Measurements from ENCODE around the gene SUPT5H. TPM values are rescaled to one million over a fixed set of nuclear protein-coding genes. Genes with fewer than 3 reads are reported as not detected.

The SUPT5H gene
- total and polyA plus RNA-seq, 2 experiments from 2014 or later, result 71.6 to 184 TPM

GRCh38 chr19:39417463-39418181, 27.8 kb upstream of the SUPT5H start:
- H3K9me2 ChIP-seq (replicated peaks; ENCODE audit: insufficient read depth), result no peaks in the 10 kb centered on the region
- WGBS (ENCODE audit: low lambda C conversion rate, missing lambda C conversion rate), result 95% methylated on average over 28 of the region's 30 CpGs
- H3K79me2 ChIP-seq, result peaks cover 39% of the 10 kb centered on the region

DNA sequence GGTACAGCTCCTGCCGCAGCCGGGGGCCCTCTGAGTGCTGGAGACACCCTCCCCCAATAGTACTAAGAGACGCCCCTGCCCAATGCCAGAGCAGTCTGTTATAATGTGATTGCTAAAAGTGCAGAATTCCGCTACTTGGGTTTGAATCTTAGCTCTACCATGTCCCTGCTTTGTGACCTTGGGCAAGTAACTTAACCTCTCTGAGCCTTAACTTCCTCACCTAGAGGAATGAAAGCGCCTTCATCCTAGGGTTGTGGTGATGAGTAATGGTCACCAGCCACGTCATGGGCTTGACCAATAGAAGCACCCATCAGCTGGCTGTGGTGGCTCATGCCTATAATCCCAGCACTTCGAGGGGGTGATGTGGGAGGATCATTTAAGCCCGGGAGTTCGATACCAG, 26.4 kb upstream of the SUPT5H start:
- no peak overlapping the region for H3K4me3 ChIP-seq
- DNase-seq (ENCODE audit: low spot score), result no peak
- H3K9me3 ChIP-seq (ENCODE audit: low read depth), result no peaks in the 10 kb centered on the region
- H3K27ac ChIP-seq, result no peak overlapping the region
- H3K79me2 ChIP-seq, result peaks cover 30% of the 10 kb centered on the region
- no peaks in the 10 kb centered on the region for H3K9me2 ChIP-seq (replicated peaks; ENCODE audit: insufficient read depth)
- no peaks in the 10 kb centered on the region for H3K36me3 ChIP-seq (replicated peaks; ENCODE audit: insufficient read depth, low read depth)
- no peak overlapping the region for H2AFZ ChIP-seq
- TF ChIP-seq CTCF (IDR thresholded peaks at IDR 0.05; ENCODE audit: poor library complexity) (no peak), EZH2phosphoT487 (IDR thresholded peaks at IDR 0.05; ENCODE audit: low read depth, severe bottlenecking, unreplicated experiment) (no peak), EZH2 (IDR thresholded peaks at IDR 0.05; ENCODE audit: borderline replicate concordance) (no peak)
- peaks cover 3% of the 10 kb centered on the region for H4K20me1 ChIP-seq (ENCODE audit: insufficient read depth, poor library complexity, severe bottlenecking)
- peaks cover 9% of the 10 kb centered on the region for H3K4me1 ChIP-seq (ENCODE audit: insufficient read depth)
- no peaks in the 10 kb centered on the region for H3K27me3 ChIP-seq
- no peak overlapping the region for H3K4me2 ChIP-seq
- over 99% methylated on average over 9 of the region's 9 CpGs for WGBS (ENCODE audit: low lambda C conversion rate, missing lambda C conversion rate)

More at GRCh38 chr19:39417463-39418181, 27.8 kb upstream of the SUPT5H start:
- Histone ChIP-seq H3K4me2 (no peak overlapping the region), H3K9me3 (ENCODE audit: low read depth) (no peaks in the 10 kb centered on the region), H3K27ac (no peak overlapping the region), H2AFZ (no peak overlapping the region), H3K36me3 (replicated peaks; ENCODE audit: insufficient read depth, low read depth) (no peaks in the 10 kb centered on the region), H4K20me1 (ENCODE audit: insufficient read depth, poor library complexity, severe bottlenecking) (peaks cover 3% of the 10 kb centered on the region), H3K27me3 (no peaks in the 10 kb centered on the region), H3K4me3 (no peak overlapping the region), H3K4me1 (ENCODE audit: insufficient read depth) (peaks cover 9% of the 10 kb centered on the region)
- TF ChIP-seq EZH2 (IDR thresholded peaks at IDR 0.05; ENCODE audit: borderline replicate concordance) (no peak), EZH2phosphoT487 (IDR thresholded peaks at IDR 0.05; ENCODE audit: low read depth, severe bottlenecking, unreplicated experiment) (no peak), CTCF (IDR thresholded peaks at IDR 0.05; ENCODE audit: poor library complexity) (no peak)
- DNase-seq (ENCODE audit: low spot score), result no peak

DNA sequence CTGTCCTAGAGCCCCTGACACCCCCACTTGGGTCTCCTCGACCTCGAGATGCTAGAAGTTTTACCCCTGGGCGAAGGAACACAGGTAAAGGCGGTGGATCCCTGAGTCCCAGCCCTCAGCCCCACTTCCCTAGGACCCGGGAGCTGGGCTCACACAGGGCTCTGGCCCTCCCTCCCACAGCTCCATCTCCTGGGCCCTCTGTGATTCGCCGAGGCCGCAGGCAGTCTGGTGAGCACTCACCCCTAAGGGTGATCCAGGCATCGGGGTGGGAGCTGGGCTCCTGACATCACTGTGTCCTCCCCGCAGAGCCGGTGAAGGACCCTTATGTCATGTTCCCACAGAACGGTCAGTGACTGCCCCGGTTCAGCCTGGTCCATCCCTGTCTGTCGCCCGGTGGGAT, 24.6 kb upstream of the SUPT5H start:
- Histone ChIP-seq H3K36me3 (replicated peaks; ENCODE audit: insufficient read depth, low read depth) (no peaks in the 10 kb centered on the region), H3K9me2 (replicated peaks; ENCODE audit: insufficient read depth) (no peaks in the 10 kb centered on the region), H3K4me2 (no peak overlapping the region), H3K79me2 (peaks cover 12% of the 10 kb centered on the region), H3K4me1 (ENCODE audit: insufficient read depth) (no peaks in the 10 kb centered on the region), H2AFZ (no peak overlapping the region), H3K4me3 (no peak overlapping the region), H3K9me3 (ENCODE audit: low read depth) (no peaks in the 10 kb centered on the region), H3K27me3 (no peaks in the 10 kb centered on the region), H3K27ac (no peak overlapping the region), H4K20me1 (ENCODE audit: insufficient read depth, poor library complexity, severe bottlenecking) (no peaks in the 10 kb centered on the region)
- TF ChIP-seq EZH2phosphoT487 (IDR thresholded peaks at IDR 0.05; ENCODE audit: low read depth, severe bottlenecking, unreplicated experiment), result no peak
- no peak for TF ChIP-seq EZH2 (IDR thresholded peaks at IDR 0.05; ENCODE audit: borderline replicate concordance)
- TF ChIP-seq CTCF (IDR thresholded peaks at IDR 0.05; ENCODE audit: poor library complexity), result no peak
- 96% methylated on average over 14 of the region's 15 CpGs for WGBS (ENCODE audit: low lambda C conversion rate, missing lambda C conversion rate)
- DNase-seq (ENCODE audit: low spot score), result no peak

Measured in hepatocyte (in vitro differentiated cells).